GM10847 (cell line): ENCODE measurements around the gene PCBP1.
A peak's percentile ranks its signal among the peaks of the same experiment; 100 is the strongest.

Source experiments
- POLR2A ChIP-seq: IDR thresholded peaks from 2 replicates; pipeline ENCODE4 v1.6.1; 2011; ENCODE audit not compliant: insufficient read length; ENCODE audit errors: extremely low read depth

The PCBP1 gene

DNA sequence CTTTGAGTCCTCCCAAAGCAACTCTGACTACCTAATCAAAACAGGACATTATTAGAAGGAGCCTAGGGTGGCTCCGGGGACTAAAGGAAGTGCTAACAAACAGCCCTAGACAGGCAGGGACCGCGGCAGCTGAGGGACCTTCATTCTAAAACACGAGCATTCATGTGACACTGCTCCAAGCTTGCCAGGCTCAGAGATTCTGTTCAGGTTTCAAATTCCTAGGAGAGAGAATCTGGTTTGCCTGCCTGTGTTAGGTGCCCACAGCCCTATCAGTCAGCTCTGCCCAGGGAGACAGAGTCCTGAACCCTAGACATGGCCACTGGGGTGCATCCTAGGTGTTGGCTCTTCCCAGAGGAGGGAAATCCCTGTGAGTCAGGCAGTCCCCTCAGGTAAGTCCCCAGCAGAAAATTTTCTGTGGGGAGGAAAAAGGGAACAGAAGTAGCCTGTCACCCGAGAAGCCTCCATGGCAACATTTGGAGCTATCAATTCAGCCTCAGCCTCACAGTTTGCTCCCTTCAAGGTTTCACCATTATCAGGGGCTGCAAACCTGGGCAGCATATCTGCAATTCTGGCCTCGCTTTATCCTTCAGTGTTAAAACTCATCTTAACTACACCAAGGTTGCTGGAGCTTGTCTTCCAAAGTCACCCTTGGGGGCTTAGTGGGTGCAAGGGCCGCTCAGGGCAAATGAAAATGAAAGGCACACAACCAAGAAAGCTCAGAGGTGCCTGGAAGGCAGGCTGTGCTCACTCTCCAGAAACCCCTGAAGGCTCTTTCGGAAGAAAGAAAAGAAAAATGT is 28.6 kb downstream of the PCBP1 start:
- no peak for TF ChIP-seq POLR2A

DNA sequence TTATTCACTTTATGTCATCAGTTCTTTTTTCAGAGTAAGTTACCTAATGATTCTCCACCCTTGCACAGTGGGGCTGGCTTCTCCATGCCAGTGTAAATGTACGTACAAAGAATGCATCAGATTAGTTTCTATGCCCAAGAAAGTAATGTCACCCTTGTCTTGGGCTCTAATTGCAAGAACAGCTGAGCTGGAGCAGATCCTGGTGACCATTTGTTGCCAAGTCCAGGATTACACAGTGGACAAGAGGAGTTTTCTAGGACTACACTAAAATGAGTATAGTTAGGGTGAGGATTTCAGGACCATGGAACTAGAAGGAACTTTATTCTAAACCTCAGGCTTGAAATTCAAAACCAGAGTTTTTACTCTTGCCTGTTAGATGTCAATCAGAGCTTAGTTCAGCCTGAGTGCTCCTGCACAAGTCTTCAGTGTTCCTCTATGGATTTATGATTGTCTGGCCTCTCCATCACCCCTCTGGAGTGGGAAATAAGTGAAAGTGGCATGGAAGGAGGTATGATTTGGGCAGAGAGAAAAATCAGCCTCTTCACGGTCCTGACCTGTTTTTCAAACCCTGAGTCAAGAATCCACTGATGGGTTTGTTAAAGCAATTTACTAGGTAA is 29.8 kb downstream of the PCBP1 start:
- TF ChIP-seq POLR2A, result no peak

DNA sequence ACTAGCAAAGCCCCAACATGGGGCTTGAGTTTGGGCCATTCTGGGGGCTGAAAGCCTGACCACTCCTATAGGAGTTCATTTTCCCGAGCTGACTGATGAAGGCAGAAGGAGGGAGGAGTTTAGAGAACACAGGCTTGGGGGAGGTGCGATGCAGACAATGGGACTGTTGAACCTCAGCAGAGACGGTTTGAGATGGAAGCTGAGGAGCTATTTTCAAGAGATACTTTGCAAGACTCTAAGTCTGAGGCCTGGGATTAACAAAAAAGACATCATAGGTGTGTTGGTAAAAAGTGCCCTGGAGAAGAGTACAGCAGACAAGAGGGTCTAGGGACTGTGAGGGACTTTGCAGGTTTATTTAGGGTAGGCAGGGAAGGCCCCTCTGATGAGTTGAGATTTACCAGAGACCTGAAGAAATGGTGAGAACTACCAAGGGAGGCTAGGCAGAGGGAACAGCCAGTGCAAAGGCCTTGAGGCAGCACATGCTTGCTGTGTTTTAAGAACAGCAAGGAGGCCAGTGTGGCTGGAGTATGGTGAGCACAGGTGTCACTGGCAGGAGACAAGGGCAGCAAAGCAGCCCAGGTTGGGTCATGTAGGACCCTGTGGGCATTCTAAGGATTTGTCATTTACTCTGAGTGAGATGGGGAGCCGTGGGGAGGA is 31.6 kb downstream of the PCBP1 start:
- TF ChIP-seq POLR2A, result no peak

DNA sequence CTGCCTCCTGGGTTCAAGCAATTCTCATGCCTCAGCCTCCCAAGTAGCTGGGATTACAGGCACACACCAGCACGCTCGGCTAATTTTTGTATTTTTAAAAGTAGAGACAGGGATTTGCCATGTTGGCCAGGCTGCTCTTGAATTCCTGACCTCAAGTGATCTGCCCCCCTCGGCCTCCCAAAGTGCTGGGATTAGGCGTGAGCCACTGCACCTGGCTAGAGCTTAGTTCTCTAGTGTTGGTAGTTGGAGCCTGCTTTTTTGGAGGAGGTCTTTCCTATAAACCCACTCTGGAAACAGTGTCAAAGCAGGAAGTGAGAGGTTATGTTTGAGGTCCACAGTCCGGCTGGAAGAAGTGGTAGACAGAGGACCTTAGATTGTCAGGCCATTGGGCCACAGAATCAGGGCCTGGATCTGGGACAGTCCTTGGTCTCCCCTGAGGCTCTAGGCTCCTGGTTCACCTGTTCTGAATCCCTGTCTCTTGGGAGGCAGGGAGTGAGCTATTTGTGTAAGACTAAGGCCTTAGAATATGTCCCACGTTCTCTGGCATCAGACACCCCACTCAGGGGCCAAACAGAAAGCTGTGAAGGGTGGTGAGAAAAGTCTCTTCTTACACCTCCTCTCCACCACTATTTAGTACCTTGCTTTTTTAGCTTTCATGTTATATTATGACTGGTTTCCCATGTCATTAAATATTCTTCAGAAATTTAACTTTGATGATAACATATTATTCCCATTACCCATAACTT is 34.5 kb downstream of the PCBP1 start:
- TF ChIP-seq POLR2A, result no peak

DNA sequence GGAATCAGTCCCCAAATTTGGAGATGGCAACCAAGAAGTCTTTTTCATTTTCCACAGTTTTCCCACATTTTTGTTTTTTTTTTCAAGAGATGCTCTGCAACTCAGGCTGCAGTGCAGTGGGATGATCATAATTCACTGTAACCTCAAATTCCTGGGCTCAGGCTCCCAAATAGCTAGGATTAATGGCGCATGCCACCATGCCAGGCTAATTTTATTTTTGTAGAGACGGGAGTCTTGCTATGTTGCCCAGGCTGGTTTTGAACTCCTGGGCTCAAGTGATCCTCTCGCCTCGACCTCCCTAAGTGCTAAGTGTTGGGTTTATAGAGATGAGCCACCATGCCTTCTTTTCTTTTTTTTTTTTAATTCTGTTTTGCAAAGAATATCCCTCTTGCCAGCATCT is 35.2 kb downstream of the PCBP1 start:
- TF ChIP-seq POLR2A, result no peak

DNA sequence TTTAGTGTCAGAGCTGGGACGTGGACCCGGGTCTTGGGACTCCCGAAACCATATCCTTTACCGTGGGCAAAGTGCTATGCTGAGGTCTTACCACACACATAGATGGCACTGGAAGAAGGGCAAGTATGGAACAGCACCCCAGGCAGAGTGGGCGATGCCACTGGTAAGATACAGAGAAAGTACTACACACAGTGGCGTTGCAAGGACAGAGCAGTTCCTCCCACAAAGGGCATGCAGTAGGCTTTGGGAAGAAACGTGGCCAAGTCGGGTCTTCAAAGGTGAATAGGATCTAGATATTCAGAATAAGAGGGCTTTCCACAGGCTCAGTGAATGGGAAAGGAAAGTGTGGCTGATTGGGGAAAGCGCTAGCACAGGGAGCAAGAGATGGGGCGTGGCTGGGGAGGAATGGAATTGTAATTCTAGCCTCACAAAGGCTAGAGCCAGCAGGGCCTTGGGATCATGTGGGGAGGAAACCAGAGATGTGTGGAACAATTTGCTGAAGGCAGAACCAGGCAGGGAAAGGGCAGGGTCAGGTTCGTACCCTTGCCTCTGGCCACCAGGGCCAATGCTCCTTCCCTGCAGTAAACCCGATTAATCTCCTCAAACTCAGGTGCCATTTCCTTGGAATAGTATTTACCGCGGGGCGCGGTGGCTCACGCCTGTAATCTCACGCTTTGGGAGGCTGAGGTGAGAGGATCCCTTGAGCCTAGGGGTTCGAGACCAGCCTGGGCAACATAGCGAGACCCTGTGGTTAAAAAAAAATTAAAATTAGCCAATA is 36.0 kb downstream of the PCBP1 start:
- TF ChIP-seq POLR2A, result no peak

DNA sequence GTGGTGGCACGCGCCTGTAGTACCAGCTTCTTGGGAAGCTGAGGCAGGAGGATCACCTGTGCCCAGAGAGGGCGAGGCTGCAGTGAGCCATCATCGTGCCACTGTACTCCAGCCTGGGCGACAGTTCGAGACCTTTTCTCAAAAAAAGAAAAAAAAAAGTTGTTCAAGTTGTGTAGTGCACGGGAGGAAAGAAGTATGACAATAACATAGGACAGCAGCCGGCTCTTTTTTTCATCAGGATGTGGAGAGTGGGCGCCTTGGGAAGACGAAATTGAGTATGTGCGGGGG is 36.5 kb downstream of the PCBP1 start:
- no peak for TF ChIP-seq POLR2A

DNA sequence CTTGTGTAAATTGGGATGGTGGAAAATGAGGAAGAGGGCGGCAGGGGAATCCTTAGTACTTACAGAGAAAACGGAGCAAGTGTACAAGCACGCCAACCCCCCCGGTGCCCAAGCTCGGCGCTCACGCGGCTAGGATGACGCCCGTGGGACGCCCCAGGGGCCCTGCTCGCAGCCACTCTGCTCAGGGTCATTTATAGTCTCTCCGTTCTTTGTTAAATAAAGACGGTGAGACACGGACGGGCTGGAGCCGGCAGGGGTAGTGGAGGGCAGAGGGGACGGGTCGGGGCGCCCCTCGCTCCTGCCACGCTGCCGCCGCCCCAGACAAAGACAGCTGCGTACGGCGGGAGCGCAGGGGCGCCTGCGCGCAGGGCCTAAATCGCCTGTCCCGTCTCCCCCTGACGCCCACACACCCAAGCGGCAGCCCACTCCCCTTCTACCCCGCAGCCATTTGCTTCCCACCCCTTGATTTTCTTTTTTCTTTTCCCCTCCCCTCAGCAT is 37.8 kb downstream of the PCBP1 start:
- peak; percentile 45 for TF ChIP-seq POLR2A

DNA sequence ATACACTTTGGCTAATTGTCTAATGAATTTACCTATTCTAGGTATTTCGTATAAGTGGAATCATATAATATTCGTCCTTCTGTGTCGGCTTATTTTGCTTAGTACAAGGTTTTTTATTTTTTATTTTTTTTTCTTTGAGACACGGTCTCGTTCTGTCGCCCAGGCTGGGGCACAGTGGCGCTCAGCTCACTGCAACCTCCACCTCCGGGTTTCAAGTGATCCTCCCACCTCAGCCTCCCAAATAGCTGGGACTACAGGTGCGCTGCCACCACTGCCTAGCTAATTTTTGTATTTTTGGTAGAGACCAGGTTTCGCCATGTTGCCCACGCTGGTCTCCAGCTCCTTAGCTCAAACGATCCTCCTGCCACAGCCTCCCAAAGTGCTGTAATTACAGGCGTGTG is 38.2 kb downstream of the PCBP1 start:
- TF ChIP-seq POLR2A, result no peak

DNA sequence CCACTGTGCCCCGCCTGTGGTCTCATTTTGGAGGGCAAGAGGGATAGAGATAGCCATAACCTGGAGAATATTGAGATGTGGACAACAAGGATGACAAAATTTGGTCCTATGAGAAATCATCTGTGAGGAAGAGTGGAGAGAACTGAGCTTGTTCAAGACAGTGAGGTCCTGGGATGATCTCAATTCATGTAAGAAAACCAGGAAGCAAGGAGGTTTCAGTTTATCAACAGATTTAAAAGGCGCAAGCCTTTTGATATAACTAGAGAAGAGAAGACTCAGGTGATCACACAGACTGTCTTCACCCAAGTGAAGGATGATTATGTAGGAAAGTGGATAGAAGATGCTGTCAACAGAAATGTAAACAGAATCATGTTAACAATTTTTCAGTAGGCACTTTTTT is 39.1 kb downstream of the PCBP1 start:
- TF ChIP-seq POLR2A, result no peak

DNA sequence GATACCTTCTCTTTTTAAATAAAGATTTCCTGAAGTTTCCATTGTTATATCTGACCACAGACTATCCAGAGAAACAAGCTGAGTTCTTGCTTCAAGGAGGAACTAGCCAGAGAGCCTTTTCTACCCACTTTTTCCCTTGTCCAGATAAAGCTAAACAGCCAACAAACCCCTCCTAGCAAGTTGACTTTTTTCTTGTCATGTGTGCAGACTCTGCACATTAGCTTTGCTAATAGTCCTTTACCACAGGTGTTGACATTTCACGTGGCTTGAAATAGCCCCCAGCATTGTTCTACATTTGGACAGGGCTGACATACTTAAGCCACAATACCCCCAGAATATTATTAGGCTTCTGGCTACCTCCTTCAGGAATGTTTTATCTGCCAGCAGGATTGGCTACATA is 40.7 kb downstream of the PCBP1 start:
- TF ChIP-seq POLR2A, result no peak

DNA sequence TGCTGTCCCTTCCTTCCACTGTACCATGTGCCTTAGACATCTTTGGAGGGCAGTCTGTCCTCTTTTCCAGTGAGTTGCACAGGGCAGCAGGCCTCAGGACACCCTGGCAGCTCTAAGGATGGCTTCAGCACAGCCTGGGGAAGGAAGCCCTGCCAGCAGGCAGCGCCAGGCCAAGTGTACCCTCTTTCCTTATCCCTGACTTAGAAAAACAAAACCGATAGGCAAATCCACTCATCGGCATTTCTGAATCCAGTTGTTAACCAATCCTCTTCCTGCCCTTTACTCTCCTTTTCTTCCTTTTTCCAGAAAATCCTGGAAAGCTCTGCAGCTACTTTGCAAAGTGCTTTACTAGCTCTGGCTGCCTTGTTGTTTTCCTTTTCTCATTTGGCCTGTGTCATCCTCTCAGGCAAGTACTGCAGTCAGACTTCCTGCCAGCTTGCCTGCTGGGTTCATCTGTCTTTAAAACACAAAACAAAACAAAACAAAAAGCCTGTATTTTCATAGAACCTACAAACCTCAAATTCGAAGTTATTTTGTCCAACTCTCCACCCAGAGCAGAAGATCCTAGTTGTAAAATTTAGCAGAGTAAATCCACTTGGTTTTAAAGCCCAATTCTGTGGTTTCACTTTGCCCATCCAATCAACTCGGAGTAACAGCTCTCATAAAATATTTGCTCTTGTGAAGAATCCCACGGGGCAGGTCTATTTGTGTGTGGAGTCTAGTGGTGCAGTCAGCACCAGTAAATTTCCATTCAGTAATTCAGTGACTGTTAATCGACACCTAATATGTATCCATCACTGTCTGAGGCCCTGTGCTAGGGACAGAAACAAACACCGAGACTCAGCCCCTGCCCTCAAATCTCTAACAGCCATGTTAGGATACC is 45.2 kb downstream of the PCBP1 start:
- no peak for TF ChIP-seq POLR2A

DNA sequence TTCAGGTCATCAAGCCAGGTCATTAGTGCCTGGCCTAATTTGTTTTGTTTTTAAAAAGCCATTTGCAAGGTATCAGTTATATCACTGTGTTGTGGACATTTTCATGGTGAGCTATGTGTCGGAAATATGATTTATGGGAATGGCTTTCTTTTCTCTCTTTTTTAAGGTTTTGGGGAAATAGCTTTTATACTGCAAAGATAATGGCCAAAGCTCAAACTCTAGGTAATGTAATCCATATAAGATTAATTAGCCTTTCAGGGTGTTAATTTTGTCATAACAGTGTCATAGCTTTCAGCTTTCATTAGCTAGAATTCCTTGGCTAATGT is 45.8 kb downstream of the PCBP1 start:
- TF ChIP-seq POLR2A, result no peak

DNA sequence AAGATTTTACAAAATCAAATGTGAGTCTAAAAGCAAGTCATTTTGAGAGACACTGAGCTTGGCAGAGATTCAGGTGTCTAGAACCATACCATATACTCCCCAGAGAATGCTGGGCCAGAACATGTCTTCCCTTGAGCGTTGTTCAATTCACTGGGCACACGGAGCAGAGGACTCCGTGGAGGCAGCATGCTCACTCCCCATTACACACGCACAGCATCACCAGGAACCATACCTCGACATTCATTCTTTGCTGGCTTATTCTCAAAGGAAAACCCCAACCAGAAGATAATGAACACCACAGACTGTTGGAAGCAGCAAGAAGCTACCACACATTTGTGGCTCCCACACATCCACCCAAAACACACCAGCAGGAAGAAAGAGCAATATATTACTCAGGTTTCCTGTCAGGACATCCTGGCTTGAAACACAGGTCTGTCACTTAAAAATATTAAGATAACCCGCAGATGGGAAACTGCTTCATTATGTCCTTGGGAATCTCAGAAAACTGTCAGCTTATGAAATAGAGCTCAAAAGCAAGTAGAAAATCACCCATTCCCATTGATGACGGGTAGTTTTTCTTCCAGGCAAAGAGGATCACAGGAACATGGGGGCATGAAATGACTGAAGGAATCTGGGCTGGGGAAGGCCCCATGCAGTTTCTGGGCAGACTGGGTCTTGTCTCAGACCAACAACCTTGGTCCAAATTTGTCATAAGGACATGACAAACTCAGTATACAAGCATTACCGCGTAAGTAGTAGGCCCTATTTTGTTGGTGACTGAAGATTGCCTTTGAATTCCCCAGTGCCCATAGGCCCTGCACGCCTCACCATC is 46.4 kb downstream of the PCBP1 start:
- TF ChIP-seq POLR2A, result no peak
